Measurements from ENCODE around the gene LMX1B.

DNA sequence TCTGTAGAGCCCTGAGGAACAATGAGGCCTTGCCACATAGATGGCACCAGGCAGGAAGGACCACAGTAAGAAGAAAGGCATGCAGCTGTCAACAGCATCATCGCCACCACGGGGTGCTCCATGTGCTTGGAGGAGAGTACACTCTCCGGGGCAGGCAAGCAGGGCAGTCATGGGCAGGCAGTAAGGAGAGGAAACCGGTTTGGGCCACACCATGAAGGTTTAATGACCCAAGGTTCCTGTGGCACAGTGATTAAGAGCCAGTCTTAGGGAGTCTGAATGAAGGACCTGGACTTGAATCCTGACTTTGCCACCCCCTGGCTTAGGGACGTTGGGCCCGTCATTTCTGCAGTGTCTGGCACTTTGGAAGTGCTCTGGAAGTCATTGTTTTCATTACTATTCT lies 110.5 kb downstream of the LMX1B start:
- no peak for TF ChIP-seq POLR2AphosphoS5 (IDR thresholded peaks at IDR 0.05; ENCODE audit: borderline replicate concordance, low read depth, low read length)
- TF ChIP-seq EZH2 (IDR thresholded peaks at IDR 0.05): no peak

Data from SK-N-MC (cell line).